Measurements from ENCODE around the gene ZNF512B.

DNA sequence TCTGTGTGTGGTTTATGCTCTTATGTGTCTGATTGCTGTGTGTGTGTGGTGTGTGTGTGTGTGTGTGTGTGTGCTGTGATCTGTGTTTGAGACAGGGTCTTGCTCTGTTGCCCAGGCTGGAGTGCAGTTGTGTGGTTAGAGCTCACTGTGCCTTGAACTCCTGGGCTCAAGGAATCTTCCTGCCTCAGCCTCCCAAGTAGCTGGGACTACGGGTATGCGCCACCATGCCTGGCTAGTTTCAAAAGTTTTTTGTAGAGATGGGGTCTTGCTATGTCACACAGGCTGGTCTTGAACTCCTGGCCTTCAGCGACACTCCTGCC lies 3.4 kb upstream of the ZNF512B start:
- no peak for TF ChIP-seq CTCF (IDR thresholded peaks at IDR 0.05)
- TF ChIP-seq POLR2A (IDR thresholded peaks at IDR 0.05) = no peak

Measured in ovary (tissue), 3 donors.